HepG2 (cell line): ENCODE measurements around the gene RHOG. TPM values are rescaled to one million over a fixed set of nuclear protein-coding genes. Genes with fewer than 3 reads are reported as not detected.

Experiments used
- CREB1 ChIP-seq, 2 experiments: fragments of 450-650 bp in 1 of 2; IDR thresholded peaks; 2 replicates each; pipeline ENCODE4 v1.6.1; 2016 to 2017; ENCODE audit warnings: control low read depth in 1 of 2, mild to moderate bottlenecking in 1 of 2, missing compliant biosample characterization in 1 of 2, missing genetic modification characterization in 1 of 2
- GFI1 ChIP-seq: sonication (generic); formaldehyde crosslinking; IDR thresholded peaks from 2 replicates; pipeline ENCODE4 v1.5.0; 2020; ENCODE audit warnings: missing genetic modification reagents, mild to moderate bottlenecking, borderline replicate concordance
- GZF1 ChIP-seq: sonication (generic); formaldehyde crosslinking; IDR thresholded peaks from 2 replicates; pipeline ENCODE4 v1.5.1; 2020; ENCODE audit warnings: mild to moderate bottlenecking, missing genetic modification reagents
- HNRNPUL1 ChIP-seq: fragments of 200-400 bp; formaldehyde crosslinking; IDR thresholded peaks from 2 replicates; pipeline ENCODE4 v1.6.1; 2017; ENCODE audit warnings: low read depth, mild to moderate bottlenecking, low read length, moderate library complexity
- JUND ChIP-seq: sonication (generic); formaldehyde crosslinking; IDR thresholded peaks from 2 replicates; pipeline ENCODE4 v1.8.0; 2022; ENCODE audit warnings: mild to moderate bottlenecking, missing genetic modification reagents
- KAT8 ChIP-seq: IDR thresholded peaks from 2 replicates; pipeline ENCODE4 v1.6.1; 2016; ENCODE audit warnings: missing genetic modification reagents, missing compliant biosample characterization
- MIXL1 ChIP-seq: IDR thresholded peaks from 2 replicates; pipeline ENCODE4 v1.6.1; 2016
- MYNN ChIP-seq: sonication (generic); formaldehyde crosslinking; IDR thresholded peaks from 2 replicates; pipeline ENCODE4 v1.4.0; 2020; ENCODE audit warnings: mild to moderate bottlenecking, low read depth, missing genetic modification reagents
- NCOA1 ChIP-seq: sonication (generic); formaldehyde crosslinking; IDR thresholded peaks from 2 replicates; pipeline ENCODE4 v1.9.0; 2021; ENCODE audit warnings: missing genetic modification reagents
- NR2F1 ChIP-seq, 2 experiments: fragments of 450-650 bp in 1 of 2; formaldehyde crosslinking in 1 of 2; IDR thresholded peaks; 2 replicates each; pipeline versions ENCODE4 v1.5.0 to v1.6.1; 2016 to 2020; ENCODE audit warnings: mild to moderate bottlenecking in 1 of 2, missing compliant biosample characterization in 1 of 2, missing genetic modification reagents in 1 of 2, moderate library complexity in 1 of 2
- POGZ ChIP-seq: sonication (generic); formaldehyde crosslinking; IDR thresholded peaks from 2 replicates; pipeline ENCODE4 v1.4.0; 2020; ENCODE audit warnings: mild to moderate bottlenecking, missing genetic modification reagents
- SAP130 ChIP-seq: IDR thresholded peaks from 2 replicates; pipeline ENCODE4 v1.6.1; 2016; ENCODE audit warnings: low read depth
- SMAD3 ChIP-seq: sonication (generic); formaldehyde crosslinking; IDR thresholded peaks from 2 replicates; pipeline ENCODE4 v1.4.0; 2020; ENCODE audit warnings: missing genetic modification reagents
- TCF12 ChIP-seq, 2 experiments: fragments of 450-650 bp in 1 of 2; sonication (generic) in 1 of 2; formaldehyde crosslinking in 1 of 2; IDR thresholded peaks; 2 replicates each; pipeline versions ENCODE4 v1.6.1 to v1.8.0; 2017 to 2022; ENCODE audit warnings: antibody characterized with exemption in 1 of 2, mild to moderate bottlenecking in 1 of 2, missing genetic modification reagents in 1 of 2, moderate library complexity in 1 of 2
- ZIK1 ChIP-seq: sonication (generic); formaldehyde crosslinking; IDR thresholded peaks from 2 replicates; pipeline ENCODE4 v1.5.0; 2020; ENCODE audit warnings: mild to moderate bottlenecking, low read depth, missing genetic modification reagents, borderline replicate concordance
- ZKSCAN5 ChIP-seq: sonication (generic); formaldehyde crosslinking; IDR thresholded peaks from 2 replicates; pipeline ENCODE4 v1.5.1; 2020; ENCODE audit warnings: mild to moderate bottlenecking, missing genetic modification reagents
- ZMYM3 ChIP-seq: sonication (generic); formaldehyde crosslinking; IDR thresholded peaks from 2 replicates; pipeline ENCODE4 v1.5.1; 2020; ENCODE audit warnings: mild to moderate bottlenecking, missing genetic modification reagents
- ZNF136 ChIP-seq: sonication (generic); formaldehyde crosslinking; IDR thresholded peaks from 2 replicates; pipeline ENCODE4 v1.8.1; 2022; ENCODE audit warnings: low read depth, mild to moderate bottlenecking, moderate library complexity, missing genetic modification reagents
- ZNF160 ChIP-seq: sonication (generic); formaldehyde crosslinking; IDR thresholded peaks from 2 replicates; pipeline ENCODE4 v1.8.0; 2022; ENCODE audit warnings: mild to moderate bottlenecking, inconsistent platforms, missing genetic modification reagents
- ZNF333 ChIP-seq: sonication (generic); formaldehyde crosslinking; IDR thresholded peaks from 2 replicates; pipeline ENCODE4 v1.4.0; 2020; ENCODE audit warnings: mild to moderate bottlenecking, missing genetic modification reagents, borderline replicate concordance
- ZNF496 ChIP-seq: sonication (generic); formaldehyde crosslinking; IDR thresholded peaks from 2 replicates; pipeline ENCODE4 v1.8.1; 2023; ENCODE audit warnings: mild to moderate bottlenecking, moderate library complexity, missing genetic modification reagents; ENCODE audit not compliant: insufficient replicate concordance
- ZNF501 ChIP-seq: sonication (generic); formaldehyde crosslinking; IDR thresholded peaks from 2 replicates; pipeline ENCODE4 v1.5.1; 2020; ENCODE audit warnings: mild to moderate bottlenecking, moderate library complexity, missing genetic modification reagents
- ZNF556 ChIP-seq: sonication (generic); formaldehyde crosslinking; IDR thresholded peaks from 2 replicates; pipeline ENCODE4 v1.4.0; 2020; ENCODE audit warnings: mild to moderate bottlenecking, missing genetic modification reagents, borderline replicate concordance
- ZNF572 ChIP-seq: sonication (generic); formaldehyde crosslinking; IDR thresholded peaks from 2 replicates; pipeline ENCODE4 v1.5.1; 2020; ENCODE audit warnings: mild to moderate bottlenecking, missing genetic modification reagents
- ZNF75D ChIP-seq: sonication (generic); formaldehyde crosslinking; IDR thresholded peaks from 2 replicates; pipeline ENCODE4 v1.8.1; 2023; ENCODE audit warnings: missing genetic modification reagents, mild to moderate bottlenecking, borderline replicate concordance
- ZNF782 ChIP-seq: sonication (generic); formaldehyde crosslinking; IDR thresholded peaks from 2 replicates; pipeline ENCODE4 v1.4.0; 2020; ENCODE audit warnings: missing genetic modification reagents, mild to moderate bottlenecking, borderline replicate concordance
- ZNF792 ChIP-seq: IDR thresholded peaks from 2 replicates; pipeline ENCODE4 v1.6.1; 2016
- ZNF883 ChIP-seq: sonication (generic); formaldehyde crosslinking; IDR thresholded peaks from 2 replicates; pipeline ENCODE4 v1.5.1; 2020; ENCODE audit warnings: mild to moderate bottlenecking, missing genetic modification reagents; ENCODE audit errors: not compliant biosample characterization
- polyA plus RNA-seq, 8 experiments: library from polyadenylated mRNA; depleted of rRNA in 3 of 8; stranded (reverse) in 7 of 8; unstranded in 1 of 8; fragments of >200 nt; fragmentation: Illumina TruSeq in 4 of 8; extraction: Trizol in 4 of 8; gene quantifications; 2 replicates each; pipeline versions ENCODE4 v1.2.1 to v1.2.3, GENCODE V29; 2011 to 2016; ENCODE audit warnings: low read depth in 4 of 8, missing spikeins in 1 of 8, mixed read lengths in 1 of 8; ENCODE audit not compliant: insufficient read depth in 1 of 8
- total RNA-seq, 5 experiments: library from RNA; depleted of rRNA; stranded (reverse); fragments of >200 nt; fragmentation: Illumina TruSeq; extraction: Trizol; gene quantifications; 2 replicates each; pipeline ENCODE4 v1.2.3, GENCODE V29; 2016; ENCODE audit warnings: low read depth in 1 of 5
- TF ChIP-seq, protein P1 (sequence below): sonication (generic); formaldehyde crosslinking; IDR thresholded peaks from 2 replicates; pipeline ENCODE4 v1.5.0; 2020; ENCODE audit warnings: mild to moderate bottlenecking, missing genetic modification reagents, moderate library complexity
- TF ChIP-seq, protein P2 (sequence below): fragments of 450-650 bp; IDR thresholded peaks from 2 replicates; pipeline ENCODE4 v1.6.1; 2017

The RHOG gene
- total and polyA plus RNA-seq, 2 of the 13 experiments (the other 11 are each of a cell fraction or from before 2014, with no cell fraction given) = 7.7 to 23.4 TPM

DNA sequence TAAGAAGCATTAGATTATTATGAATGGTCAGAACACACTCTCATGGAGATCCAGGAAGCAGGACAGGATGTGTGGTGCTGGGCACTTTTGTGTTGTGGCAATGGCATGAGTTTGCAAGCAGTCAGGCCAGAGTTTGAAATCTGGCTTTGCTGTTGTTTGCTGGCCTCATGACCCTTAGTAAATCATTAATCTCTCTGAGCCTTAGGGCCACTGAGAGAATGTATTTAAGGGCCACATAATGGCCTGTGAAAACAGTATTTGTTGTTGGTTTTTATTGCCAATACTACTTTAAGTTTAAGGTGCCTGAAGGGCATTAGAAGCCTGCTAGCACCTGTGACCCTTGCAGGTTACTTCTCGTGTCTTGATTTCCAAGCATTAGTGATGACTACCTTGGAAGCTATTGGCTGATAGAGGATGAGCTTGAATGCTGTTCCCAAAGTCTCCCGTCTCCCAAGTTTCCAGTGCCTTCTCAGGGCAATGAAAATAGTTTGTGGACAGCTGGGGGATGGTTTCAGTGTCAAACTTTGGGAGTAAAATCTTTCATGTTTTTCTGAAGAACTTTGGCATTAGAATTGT, 39.3 kb upstream of the RHOG start (continued):
- TF ChIP-seq, protein P1, sequence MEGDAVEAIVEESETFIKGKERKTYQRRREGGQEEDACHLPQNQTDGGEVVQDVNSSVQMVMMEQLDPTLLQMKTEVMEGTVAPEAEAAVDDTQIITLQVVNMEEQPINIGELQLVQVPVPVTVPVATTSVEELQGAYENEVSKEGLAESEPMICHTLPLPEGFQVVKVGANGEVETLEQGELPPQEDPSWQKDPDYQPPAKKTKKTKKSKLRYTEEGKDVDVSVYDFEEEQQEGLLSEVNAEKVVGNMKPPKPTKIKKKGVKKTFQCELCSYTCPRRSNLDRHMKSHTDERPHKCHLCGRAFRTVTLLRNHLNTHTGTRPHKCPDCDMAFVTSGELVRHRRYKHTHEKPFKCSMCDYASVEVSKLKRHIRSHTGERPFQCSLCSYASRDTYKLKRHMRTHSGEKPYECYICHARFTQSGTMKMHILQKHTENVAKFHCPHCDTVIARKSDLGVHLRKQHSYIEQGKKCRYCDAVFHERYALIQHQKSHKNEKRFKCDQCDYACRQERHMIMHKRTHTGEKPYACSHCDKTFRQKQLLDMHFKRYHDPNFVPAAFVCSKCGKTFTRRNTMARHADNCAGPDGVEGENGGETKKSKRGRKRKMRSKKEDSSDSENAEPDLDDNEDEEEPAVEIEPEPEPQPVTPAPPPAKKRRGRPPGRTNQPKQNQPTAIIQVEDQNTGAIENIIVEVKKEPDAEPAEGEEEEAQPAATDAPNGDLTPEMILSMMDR = no peak
- TF ChIP-seq GFI1 (0 out of 2 replicates have a peak, but pooled peaks have one; percentile 43), JUND (CRISPR knock-in tag) (no peak), ZKSCAN5 (no peak), POGZ (CRISPR knock-in tag) (0 out of 2 replicates have a peak, but pooled peaks have one; percentile 48), ZNF501 (CRISPR knock-in tag) (peak; percentile 79; the same call in 1 of the 2 replicates), ZNF572 (CRISPR knock-in tag) (peak; percentile 100), TCF12 (IDR thresholded peaks at IDR 0.05) (no peak), TCF12 (CRISPR knock-in tag; IDR thresholded peaks at IDR 0.05) (no peak), GZF1 (CRISPR knock-in tag) (no peak), MIXL1 (CRISPR knock-in tag) (peak; percentile 45; the same call in 1 of the 2 replicates), KAT8 (CRISPR knock-in tag) (peak; percentile 24; the same call in 1 of the 2 replicates), MYNN (CRISPR knock-in tag) (no peak), ZNF333 (CRISPR knock-in tag) (no peak), SAP130 (peak; percentile 86), CREB1 (IDR thresholded peaks at IDR 0.05) (no peak), CREB1 (CRISPR knock-in tag; IDR thresholded peaks at IDR 0.05) (peak; percentile 33; the same call in 1 of the 2 replicates), NCOA1 (CRISPR knock-in tag) (no peak), NR2F1 (CRISPR knock-in tag; IDR thresholded peaks at IDR 0.05) (peak; percentile 86 to 87), ZMYM3 (CRISPR knock-in tag) (peak; percentile 79), ZNF496 (CRISPR knock-in tag) (no peak), ZNF75D (CRISPR knock-in tag) (no peak), ZNF792 (CRISPR knock-in tag) (peak; percentile 73; the same call in 1 of the 2 replicates), ZNF136 (CRISPR knock-in tag) (peak; percentile 63; the same call in 1 of the 2 replicates), ZIK1 (CRISPR knock-in tag) (no peak), ZNF782 (CRISPR knock-in tag) (no peak), HNRNPUL1 (peak; percentile 98), ZNF883 (CRISPR knock-in tag) (no peak), SMAD3 (CRISPR knock-in tag) (no peak), ZNF160 (0 out of 2 replicates have a peak, but pooled peaks have one; percentile 33), ZNF556 (CRISPR knock-in tag) (0 out of 2 replicates have a peak, but pooled peaks have one; percentile 43)
- TF ChIP-seq, protein P2, sequence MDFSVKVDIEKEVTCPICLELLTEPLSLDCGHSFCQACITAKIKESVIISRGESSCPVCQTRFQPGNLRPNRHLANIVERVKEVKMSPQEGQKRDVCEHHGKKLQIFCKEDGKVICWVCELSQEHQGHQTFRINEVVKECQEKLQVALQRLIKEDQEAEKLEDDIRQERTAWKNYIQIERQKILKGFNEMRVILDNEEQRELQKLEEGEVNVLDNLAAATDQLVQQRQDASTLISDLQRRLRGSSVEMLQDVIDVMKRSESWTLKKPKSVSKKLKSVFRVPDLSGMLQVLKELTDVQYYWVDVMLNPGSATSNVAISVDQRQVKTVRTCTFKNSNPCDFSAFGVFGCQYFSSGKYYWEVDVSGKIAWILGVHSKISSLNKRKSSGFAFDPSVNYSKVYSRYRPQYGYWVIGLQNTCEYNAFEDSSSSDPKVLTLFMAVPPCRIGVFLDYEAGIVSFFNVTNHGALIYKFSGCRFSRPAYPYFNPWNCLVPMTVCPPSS = no peak
